ENCODE data around the gene MRPL37. TPM values are rescaled to one million over a fixed set of nuclear protein-coding genes. Genes with fewer than 3 reads are reported as not detected.

The MRPL37 gene
- total RNA-seq, 1 donor from 2014 or later = 60.4 TPM

DNA sequence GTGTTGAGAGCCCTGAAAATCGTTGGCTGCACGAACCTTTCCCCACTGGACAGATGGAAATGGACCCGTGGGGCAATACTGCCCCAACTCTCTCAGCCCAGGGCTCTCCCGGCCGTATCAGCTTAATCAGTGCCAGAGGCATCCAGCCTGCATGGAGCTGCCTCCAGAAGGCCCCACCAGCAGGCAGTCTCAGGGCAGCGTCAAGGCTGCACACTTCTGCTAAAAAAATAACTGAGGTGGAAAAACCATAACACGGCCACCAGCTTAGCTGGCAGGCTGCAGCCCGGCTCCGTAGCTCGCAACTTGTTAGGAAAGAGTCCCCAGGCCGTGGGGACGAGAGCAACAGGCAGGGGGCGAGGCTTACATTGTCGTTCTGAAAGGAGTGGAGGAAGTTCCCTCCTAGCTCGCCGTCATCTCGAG, 27.9 kb downstream of the MRPL37 start:
- no peak overlapping the region for H3K4me3 ChIP-seq
- peak; percentile 67 for DNase-seq (ENCODE audit: low spot score)
- no peaks in the 10 kb centered on the region for H3K79me2 ChIP-seq (ENCODE audit: low read depth)
- no peak for TF ChIP-seq EZH2 (IDR thresholded peaks at IDR 0.05)
- TF ChIP-seq, protein P1, sequence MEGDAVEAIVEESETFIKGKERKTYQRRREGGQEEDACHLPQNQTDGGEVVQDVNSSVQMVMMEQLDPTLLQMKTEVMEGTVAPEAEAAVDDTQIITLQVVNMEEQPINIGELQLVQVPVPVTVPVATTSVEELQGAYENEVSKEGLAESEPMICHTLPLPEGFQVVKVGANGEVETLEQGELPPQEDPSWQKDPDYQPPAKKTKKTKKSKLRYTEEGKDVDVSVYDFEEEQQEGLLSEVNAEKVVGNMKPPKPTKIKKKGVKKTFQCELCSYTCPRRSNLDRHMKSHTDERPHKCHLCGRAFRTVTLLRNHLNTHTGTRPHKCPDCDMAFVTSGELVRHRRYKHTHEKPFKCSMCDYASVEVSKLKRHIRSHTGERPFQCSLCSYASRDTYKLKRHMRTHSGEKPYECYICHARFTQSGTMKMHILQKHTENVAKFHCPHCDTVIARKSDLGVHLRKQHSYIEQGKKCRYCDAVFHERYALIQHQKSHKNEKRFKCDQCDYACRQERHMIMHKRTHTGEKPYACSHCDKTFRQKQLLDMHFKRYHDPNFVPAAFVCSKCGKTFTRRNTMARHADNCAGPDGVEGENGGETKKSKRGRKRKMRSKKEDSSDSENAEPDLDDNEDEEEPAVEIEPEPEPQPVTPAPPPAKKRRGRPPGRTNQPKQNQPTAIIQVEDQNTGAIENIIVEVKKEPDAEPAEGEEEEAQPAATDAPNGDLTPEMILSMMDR (IDR thresholded peaks at IDR 0.05) = peak; percentile 34
- Mint-ChIP-seq H3K36me3 (peaks cover 28% of the 10 kb centered on the region), H3K9me3 (no peaks in the 10 kb centered on the region), H3K4me1 (peaks cover 45% of the 10 kb centered on the region), H3K4me3 (peak overlapping the region; percentile 11), H3K27me3 (ENCODE audit: insufficient read depth, low read depth) (peaks cover 3% of the 10 kb centered on the region), H3K27ac (peak overlapping the region; percentile 70)
- H3K36me3 ChIP-seq = no peaks in the 10 kb centered on the region
- H3K9me3 ChIP-seq (ENCODE audit: low read depth) = no peaks in the 10 kb centered on the region
- H3K4me2 ChIP-seq = peak overlapping the region; percentile 23
- no peak overlapping the region for H3K9ac ChIP-seq
- no peaks in the 10 kb centered on the region for H3F3A ChIP-seq (ENCODE audit: low read depth)
- H3K4me1 ChIP-seq = peaks cover 7% of the 10 kb centered on the region
- H2AFZ ChIP-seq (replicated peaks) = no peak overlapping the region
- peaks cover 31% of the 10 kb centered on the region for H4K20me1 ChIP-seq (ENCODE audit: low read depth)
- peak overlapping the region; percentile 37 for H3K27ac ChIP-seq
- no peaks in the 10 kb centered on the region for H3K27me3 ChIP-seq

DNA sequence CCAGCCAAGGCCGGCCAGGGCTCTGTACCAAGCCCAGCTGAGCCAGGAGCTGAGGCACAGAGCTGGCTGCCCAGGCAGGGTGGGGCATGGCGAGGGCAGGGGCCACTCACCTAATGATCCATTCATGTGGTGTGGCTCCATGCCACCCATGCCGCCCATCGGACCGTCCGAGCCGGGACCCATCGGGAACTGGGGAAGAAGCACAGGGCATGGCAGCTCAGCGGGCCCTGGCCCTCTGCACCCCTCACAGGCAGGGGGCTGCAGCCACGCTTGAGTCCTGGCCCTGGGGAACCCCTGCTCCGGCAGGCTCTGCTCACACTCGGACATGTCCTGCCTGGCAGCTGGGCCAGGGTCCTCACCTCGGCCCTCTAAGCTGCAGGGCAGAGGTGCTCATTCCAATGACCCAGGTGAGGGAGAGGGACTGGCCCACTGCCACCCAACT, 28.7 kb downstream of the MRPL37 start:
- Histone ChIP-seq H4K20me1 (ENCODE audit: low read depth) (peaks cover 26% of the 10 kb centered on the region), H3K27ac (no peak overlapping the region), H3K4me3 (no peak overlapping the region), H3K79me2 (ENCODE audit: low read depth) (no peaks in the 10 kb centered on the region), H3F3A (ENCODE audit: low read depth) (no peaks in the 10 kb centered on the region), H3K4me1 (peaks cover 7% of the 10 kb centered on the region), H3K9ac (no peak overlapping the region), H3K36me3 (no peaks in the 10 kb centered on the region), H3K9me3 (ENCODE audit: low read depth) (no peaks in the 10 kb centered on the region), H2AFZ (replicated peaks) (no peak overlapping the region), H3K27me3 (no peaks in the 10 kb centered on the region), H3K4me2 (no peak overlapping the region)
- no peak overlapping the region for H3K27ac Mint-ChIP-seq
- TF ChIP-seq EZH2phosphoT487 (IDR thresholded peaks at IDR 0.05) = no peak
- TF ChIP-seq, protein P1 (IDR thresholded peaks at IDR 0.05) = no peak
- TF ChIP-seq EZH2 (IDR thresholded peaks at IDR 0.05) = no peak
- peaks cover 28% of the 10 kb centered on the region for H3K36me3 Mint-ChIP-seq
- H3K9me3 Mint-ChIP-seq = no peaks in the 10 kb centered on the region
- peaks cover 3% of the 10 kb centered on the region for H3K27me3 Mint-ChIP-seq (ENCODE audit: insufficient read depth, low read depth)
- H3K4me1 Mint-ChIP-seq = peaks cover 45% of the 10 kb centered on the region
- H3K4me3 Mint-ChIP-seq = no peak overlapping the region
- no peak for DNase-seq (ENCODE audit: low spot score)

DNA sequence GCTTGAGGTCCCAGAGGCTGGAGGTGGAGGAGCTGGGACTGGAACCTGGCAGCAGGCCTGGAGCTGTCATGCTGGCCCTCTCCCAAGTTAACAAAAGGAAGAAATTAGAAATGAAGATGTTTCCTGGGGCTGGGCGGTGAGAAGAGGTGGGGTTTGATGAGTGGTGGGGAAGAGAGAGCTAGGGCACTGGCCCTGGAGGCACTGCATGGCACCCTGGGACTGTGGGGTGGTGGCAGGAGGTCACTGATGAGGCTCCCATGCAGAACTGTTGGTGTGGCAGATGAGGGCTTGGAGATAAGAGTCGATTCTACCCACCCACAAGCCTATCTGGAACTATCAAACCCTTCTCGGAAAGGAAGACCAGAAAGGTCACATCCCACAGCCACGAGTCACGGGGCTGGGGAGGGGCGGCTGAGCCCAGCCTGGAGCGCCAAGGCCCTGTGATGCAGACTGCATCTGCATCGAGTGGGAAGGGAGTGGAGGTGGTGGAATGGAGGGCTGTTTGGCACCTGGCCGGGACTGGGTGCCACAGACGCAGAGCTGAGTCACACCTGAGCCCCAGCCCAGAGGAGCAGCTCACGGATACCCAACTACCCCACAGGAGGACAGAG, 29.4 kb downstream of the MRPL37 start:
- Histone ChIP-seq H3K27ac (no peak overlapping the region), H3K9me3 (ENCODE audit: low read depth) (no peaks in the 10 kb centered on the region), H3K9ac (no peak overlapping the region), H3K27me3 (no peaks in the 10 kb centered on the region), H4K20me1 (ENCODE audit: low read depth) (peaks cover 20% of the 10 kb centered on the region), H3K4me3 (no peak overlapping the region), H3K4me2 (no peak overlapping the region), H3K36me3 (no peaks in the 10 kb centered on the region), H3K79me2 (ENCODE audit: low read depth) (no peaks in the 10 kb centered on the region), H2AFZ (replicated peaks) (no peak overlapping the region), H3K4me1 (peaks cover 7% of the 10 kb centered on the region), H3F3A (ENCODE audit: low read depth) (no peaks in the 10 kb centered on the region)
- H3K9me3 Mint-ChIP-seq = no peaks in the 10 kb centered on the region
- H3K27ac Mint-ChIP-seq = peak overlapping the region; percentile 18
- no peak for DNase-seq (ENCODE audit: low spot score)
- no peak overlapping the region for H3K4me3 Mint-ChIP-seq
- TF ChIP-seq EZH2phosphoT487 (IDR thresholded peaks at IDR 0.05) (no peak), EZH2 (IDR thresholded peaks at IDR 0.05) (no peak)
- TF ChIP-seq, protein P1 (IDR thresholded peaks at IDR 0.05) = no peak
- peaks cover 23% of the 10 kb centered on the region for H3K36me3 Mint-ChIP-seq
- no peaks in the 10 kb centered on the region for H3K27me3 Mint-ChIP-seq (ENCODE audit: insufficient read depth, low read depth)
- peaks cover 40% of the 10 kb centered on the region for H3K4me1 Mint-ChIP-seq

Measured in neural progenitor cell (in vitro differentiated cells).